GM19397 (cell line): ENCODE results near the gene PSME3.
A peak's percentile ranks its signal among the peaks of the same experiment; 100 is the strongest.

ENCODE experiments used
- ATAC-seq: cut with Tn5 transposase; IDR thresholded peaks from one replicate; pipeline ENCODE4 v1.9.1; 2021; ENCODE audit warnings: mild to moderate bottlenecking, moderate library complexity; ENCODE audit not compliant: unreplicated experiment

Gene PSME3, protein sequence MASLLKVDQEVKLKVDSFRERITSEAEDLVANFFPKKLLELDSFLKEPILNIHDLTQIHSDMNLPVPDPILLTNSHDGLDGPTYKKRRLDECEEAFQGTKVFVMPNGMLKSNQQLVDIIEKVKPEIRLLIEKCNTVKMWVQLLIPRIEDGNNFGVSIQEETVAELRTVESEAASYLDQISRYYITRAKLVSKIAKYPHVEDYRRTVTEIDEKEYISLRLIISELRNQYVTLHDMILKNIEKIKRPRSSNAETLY

DNA sequence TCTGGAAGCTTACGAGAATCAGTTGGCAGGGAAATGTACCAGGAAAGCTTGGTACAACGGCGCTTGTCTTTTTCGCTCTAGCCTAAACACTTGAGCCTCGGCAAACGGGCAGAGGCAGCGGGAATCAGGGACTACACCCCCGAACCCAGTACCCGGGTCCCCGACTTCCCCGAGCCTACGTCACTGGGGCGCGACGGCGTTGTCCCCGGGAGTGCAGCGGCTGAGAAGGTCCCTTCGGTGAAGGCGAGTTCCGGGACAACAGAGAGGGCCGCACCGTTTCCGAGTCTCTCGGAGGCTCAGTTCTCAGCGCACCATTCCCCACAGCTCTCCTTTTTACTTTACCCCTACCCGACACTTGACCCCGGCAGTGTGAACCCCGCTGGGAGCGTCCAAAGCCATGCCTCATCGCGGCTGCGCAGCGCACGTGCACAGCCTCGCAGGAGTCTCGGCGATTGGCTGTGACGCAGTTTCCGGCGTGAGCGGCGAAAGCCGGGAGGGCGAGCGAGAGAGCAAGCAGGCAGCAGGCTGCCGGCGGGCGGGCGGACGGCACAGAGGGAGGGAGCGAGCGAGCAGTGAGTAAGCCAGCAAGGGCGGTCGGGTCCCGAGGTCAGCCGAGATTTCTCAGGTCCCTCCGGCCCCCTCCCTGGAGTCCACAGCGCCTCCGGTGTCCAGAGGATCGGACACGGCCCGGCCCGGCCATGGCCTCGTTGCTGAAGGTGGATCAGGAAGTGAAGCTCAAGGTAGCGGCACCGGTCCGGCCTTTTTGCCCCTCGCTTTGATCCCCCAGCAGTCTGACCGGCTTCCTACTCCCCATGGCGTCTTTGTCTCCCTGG, at the start of gene PSME3:
TSS of gene PSME3 (plus strand) at position 464 of the 833 bp plus-strand sequence. CDS start at position 699, 235 bp downstream.
- ATAC-seq, result peak; percentile 92

DNA sequence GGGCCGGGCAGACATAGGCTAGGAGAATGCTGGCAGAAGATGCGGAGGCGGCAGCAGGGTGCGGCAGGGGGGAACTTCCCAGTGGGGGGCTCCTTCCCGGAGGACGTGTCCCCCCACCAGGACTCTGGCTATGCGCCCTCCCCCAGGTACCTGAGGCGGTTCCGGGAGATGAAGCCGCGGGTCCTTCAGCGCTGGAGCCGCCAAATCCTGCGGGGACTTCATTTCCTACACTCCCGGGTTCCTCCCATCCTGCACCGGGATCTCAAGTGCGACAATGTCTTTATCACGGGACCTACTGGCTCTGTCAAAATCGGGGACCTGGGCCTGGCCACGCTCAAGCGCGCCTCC, 49.4 kb upstream of the PSME3 start:
- no peak for ATAC-seq

DNA sequence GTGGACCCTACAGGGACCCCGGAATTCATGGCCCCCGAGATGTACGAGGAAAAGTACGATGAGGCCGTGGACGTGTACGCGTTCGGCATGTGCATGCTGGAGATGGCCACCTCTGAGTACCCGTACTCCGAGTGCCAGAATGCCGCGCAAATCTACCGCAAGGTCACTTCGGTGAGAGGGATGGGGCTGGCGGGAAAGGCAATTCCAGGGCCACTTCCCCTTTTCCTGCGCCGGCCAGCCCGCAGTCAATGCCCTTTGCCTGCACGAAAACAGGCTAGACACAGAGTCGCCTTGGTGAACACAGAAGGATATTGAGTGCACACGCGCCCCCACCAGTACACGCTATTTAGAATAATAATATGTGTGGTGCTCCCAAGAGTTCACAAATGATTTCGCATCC, 48.8 kb upstream of the PSME3 start:
- ATAC-seq, result no peak

DNA sequence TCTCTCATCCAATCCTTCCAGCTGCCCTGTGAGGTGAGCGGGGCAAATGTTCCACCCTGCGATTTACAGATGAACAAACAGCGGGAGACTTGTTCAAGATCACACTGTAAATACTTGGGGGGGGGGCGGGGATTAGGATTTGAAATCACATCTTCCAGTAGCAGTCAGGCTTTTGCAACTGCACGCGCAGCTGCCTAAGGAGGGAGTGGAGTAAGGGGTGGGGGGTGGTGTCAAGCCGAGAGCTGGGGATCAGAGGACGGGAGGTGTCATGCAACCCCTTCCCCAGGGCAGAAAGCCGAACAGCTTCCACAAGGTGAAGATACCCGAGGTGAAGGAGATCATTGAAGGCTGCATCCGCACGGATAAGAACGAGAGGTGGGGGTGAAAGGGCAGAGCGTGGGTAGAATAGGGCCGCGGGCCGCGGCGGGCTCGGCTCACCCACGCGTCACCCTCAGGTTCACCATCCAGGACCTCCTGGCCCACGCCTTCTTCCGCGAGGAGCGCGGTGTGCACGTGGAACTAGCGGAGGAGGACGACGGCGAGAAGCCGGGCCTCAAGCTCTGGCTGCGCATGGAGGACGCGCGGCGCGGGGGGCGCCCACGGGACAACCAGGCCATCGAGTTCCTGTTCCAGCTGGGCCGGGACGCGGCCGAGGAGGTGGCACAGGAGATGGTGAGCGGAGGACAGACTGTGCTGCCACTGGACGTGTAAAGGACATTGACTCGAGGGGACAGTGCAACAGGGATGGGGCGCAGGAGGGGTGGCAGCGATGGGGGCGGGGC, 48.2 kb upstream of the PSME3 start:
- ATAC-seq, result no peak

DNA sequence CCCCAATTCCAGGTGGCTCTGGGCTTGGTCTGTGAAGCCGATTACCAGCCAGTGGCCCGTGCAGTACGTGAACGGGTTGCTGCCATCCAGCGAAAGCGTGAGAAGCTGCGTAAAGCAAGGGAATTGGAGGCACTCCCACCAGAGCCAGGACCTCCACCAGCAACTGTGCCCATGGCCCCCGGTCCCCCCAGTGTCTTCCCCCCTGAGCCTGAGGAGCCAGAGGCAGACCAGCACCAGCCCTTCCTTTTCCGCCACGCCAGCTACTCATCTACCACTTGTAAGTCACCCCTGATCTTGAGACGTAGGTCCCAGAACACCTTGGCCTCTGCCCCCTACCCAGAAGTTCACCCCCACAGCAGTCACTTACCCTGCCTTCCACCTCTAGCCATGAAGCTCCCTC, 45.9 kb upstream of the PSME3 start:
- ATAC-seq, result no peak

DNA sequence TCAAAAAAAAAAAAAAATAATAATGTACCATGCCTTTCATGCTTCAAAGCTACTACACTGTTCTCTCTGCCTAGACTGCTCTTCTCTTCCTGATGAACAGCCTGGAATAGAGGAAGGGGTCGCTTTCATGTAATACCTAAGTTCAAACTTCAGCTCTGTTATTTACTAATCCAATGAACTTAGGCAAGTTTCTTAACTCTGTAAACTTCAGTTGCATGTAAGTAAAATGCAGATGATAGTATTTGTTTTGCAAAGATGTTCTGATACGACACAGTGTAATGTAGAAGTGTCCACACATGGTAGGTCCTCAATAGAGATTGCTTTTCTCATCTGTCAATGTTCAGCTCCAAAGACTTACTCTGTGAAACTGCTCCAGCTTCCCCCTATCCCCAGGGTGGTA, 41.2 kb upstream of the PSME3 start:
- no peak for ATAC-seq

DNA sequence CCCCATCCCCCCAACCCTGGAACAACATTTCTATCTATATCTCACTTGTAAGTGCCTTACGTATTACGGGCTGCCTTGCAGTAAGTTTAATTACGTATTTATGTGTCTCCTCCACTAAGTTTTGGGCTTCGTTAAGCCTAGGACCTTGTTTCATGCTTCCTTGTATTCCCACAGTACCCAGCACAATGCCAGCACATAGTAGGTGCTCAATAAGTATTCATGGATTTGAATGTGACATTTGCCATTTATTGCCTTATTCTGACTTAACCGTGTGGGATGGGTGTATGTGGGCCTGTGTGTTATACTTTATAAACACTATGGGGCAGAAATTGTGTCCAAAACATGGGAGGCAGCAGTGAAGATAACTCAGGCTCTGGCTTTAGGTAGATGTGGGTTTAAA, 40.7 kb upstream of the PSME3 start:
- ATAC-seq, result no peak

DNA sequence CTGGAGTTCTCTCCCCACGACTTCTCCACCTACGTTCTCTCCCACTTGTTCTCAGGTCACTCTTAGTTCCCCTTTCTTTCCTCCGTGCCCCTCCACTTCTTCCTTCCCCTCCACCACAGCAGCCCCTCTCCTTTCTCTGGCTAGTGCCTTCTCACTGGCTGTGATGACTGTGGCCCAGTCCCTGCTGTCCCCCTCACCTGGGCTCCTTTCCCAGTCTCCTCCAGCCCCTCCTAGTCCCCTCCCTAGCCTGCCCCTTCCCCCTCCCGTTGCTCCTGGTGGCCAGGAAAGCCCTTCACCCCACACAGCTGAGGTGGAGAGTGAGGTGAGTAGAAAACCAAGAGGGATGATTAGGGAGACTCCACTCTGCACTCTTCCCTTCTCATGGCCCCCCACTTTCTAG, 38.1 kb upstream of the PSME3 start:
- no peak for ATAC-seq

DNA sequence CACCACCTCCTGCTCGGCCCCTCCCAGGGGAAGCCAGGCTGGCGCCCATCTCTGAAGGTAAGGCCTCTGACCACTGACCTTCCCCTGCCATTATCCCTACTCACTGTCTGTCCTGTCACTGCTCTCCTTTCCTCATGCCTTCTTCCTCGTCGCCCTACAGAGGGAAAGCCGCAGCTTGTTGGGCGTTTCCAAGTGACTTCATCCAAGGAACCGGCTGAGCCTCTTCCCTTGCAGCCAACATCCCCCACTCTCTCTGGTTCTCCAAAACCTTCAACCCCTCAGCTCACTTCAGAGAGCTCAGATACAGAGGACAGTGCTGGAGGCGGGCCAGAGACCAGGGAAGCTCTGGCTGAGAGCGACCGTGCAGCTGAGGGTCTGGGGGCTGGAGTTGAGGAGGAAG, 37.7 kb upstream of the PSME3 start:
- ATAC-seq, result no peak

DNA sequence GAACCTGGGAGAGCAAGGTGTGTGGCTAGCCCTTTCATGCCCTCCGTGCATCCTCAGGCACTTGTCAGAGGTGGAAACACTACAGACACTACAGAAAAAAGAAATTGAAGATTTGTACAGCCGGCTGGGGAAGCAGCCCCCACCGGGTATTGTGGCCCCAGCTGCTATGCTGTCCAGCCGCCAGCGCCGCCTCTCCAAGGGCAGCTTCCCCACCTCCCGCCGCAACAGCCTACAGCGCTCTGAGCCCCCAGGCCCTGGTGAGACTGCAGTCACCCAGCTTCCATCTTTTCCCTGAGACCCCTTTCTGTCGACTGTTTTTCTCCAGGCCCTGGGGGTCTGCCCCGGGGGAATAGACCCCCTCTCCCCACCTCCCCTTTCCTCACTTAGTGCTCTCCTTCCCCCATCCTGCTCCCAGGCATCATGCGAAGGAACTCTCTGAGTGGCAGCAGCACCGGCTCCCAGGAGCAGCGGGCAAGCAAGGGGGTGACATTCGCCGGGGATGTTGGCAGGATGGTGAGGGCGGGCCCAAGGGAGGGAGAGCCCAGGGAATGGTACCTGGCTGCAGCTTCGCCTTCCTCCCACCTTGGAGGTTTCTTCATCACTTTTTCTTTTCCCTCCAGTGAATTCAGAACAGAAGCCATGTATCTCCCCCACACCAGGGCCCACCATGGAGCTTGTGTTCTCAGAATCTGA, 37.0 kb upstream of the PSME3 start:
- ATAC-seq, result no peak

DNA sequence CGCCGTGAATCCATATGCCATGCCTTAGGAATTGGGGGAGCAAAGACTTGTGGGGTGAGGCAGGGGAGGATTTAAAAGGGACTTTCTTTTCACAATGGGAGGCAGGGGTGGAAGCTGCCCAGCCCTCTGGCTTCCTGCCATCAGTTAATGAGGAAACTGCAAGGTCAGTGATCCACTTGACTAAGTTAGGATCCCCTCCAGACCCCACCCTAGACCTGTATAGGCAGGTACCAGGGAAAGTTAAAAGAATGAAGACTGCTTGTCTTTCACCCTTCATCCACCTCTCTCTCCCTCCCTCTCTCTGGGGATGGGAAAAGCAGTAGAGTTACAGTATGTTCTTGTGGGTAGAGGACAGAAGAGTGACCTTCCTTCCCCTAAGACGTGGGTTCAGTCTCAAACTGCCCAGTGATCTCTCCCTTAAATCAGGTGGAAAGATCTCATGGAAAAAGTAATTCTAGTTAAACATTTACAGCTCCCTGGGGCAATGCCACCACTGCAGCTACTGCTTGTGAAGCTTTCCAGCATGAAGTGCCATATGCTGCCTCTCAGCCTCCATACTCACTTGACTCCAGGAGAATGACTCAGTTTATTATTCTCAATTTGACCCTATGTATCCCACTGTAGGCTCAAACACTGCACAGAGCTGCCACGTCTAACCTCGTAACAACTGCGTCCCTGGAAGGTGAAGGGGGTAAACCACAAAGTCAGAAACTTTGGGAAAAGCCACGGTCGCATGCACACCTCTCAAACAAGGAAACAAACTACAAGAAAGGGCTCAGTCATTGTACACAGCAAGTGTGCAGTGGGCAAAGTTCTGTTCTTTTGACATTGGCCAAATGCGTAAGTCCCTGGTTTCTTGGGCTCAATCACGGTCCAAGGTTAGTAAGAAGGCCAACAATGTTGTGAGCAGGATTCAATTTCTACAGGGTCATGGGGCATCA, 35.9 kb upstream of the PSME3 start:
- ATAC-seq, result no peak

DNA sequence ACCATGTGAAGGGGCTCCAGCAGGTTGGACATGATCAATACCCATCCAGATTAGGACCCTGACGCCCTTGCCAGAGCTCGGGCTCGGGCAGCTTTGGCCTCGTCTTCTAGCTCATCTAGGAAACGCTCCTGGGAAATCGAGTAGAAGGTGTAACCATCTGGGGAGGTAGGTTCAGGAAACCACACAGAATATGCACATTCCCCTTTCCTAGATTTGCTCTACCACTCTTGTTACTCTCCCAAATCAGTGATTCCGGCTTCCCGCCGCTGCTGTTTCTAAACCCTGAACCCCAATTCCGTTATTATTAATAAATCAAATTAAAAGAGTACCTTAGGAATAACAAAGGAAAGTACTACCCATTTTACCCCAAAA, 35.2 kb upstream of the PSME3 start:
- no peak for ATAC-seq

DNA sequence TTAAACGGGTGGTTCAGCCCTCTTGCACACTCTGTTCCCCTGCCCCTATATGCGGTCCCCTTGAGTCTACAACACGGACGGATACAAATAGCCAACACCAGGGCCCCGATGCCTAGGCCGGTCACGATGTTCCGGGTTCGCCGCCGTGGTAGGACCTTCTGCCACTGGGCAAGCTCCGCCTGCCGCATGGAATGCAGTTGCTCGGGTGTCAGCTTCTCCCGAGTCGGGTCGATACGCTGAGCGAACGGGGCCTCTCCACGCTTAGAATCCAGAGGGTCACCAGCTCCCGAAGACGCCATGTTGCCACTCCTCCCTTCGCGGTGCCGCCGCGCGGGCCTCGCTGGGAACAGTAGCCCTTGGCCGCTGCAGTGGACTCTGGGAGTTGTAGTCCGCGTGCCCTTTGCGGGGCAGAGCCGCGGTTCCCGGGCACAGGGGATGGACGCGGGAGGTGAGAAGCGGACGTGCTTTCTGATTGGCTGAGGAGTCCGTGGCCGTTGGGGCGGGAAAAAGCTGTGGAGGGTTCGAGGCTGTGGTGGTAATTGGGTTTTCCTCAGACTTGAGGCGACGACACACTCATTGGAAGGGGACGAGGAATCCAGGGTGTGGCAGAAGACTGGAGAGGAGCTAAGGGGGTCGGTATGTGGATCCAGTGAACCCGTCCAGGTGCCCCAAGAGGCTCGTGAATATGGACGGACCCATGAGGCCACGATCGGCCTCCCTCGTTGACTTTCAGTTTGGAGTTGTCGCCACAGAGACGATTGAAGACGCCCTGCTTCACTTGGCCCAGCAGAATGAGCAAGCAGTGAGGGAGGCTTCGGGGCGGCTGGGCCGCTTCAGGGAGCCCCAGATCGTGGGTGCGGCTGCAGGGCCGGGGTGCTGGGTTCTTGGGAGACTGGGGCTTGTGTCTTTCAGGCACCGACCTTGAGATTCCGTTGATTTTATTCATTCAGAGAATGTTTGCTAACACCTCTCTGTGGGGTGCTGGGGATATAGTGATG, 34.5 kb upstream of the PSME3 start, which contains the start of the genes CNTD1 and COA3:
TSS of gene CNTD1 (plus strand) at position 479 of the 998 bp plus-strand sequence. CDS start at position 686, 207 bp downstream.
TSS of gene COA3 (minus strand) at position 322 of the 998 bp plus-strand sequence. CDS start at position 299, 23 bp downstream.
- ATAC-seq, result peak; percentile 80

DNA sequence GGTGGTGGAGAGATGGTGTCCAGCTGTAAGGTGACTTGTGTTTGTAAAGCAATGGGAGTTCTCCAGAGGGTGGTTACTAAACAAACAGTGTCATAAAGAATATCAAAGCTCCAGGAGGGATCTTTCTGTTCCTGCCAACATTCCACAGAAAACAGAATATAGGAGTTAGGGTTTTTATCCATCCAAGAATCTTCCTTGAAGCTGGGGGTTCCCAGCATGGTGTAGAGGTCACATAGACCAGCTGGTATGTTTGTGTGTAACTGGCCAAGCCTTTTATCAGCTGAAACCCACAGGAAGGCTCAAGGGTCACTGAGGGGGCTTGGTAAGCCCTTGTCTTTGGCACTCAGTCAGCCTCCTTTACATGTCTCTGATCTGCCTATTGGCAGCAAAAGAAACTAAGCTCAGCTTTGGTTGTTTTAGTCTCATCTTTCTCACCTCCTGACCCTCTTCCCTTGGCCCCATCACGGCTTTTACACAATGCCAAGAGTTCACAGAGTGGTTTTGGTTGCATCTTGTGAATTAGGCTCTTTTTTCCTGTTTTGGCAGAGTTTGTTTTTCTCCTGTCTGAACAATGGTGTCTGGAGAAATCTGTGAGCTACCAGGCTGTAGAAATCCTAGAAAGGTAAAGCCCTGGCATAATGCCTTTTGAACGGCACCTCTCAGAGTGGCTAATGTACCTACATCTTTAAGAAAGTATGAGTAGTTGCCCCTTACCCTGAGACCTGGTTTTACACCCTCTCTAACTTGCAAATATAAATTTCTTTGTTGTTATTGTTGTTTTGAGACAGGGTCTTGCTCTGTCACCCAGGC, 29.9 kb upstream of the PSME3 start:
- no peak for ATAC-seq

DNA sequence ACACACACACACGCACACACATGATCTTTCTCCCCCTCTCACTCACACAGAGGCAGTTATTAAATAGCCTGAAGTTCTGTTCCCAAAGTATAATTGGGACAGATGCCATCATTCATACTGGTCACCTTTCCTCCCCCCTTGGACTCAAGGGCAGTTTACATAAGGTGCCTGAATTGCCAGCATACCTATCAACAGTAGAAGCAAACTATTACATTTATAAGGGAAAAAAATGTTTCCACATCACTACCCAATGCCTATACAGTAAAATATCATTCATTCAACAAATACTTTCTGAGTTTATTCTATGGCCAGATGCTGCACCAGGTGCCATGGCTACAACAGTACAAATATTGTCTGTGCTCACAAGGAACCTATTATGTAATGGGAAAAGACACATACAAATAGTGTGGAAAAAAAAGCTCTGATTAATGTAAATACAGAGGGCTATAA, 28.3 kb upstream of the PSME3 start:
- ATAC-seq, result no peak

DNA sequence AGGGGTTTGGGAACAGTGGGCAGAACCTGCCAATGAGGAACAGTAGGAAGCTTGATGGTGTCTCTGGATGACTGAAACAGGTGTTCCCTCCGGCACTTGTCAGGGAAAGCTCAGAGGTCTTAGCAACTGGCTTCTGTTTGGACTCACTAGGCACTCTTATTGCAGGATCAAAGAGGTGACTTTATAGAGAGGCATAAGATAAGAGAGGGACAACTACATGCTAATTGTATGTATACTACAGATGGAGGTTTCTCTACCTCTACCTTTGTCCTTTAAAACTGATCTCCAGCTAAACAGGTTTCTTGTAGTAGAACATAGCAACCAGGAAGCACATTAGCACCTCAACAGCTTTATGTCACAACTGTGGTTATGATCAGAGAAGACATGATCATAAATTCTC, 26.9 kb upstream of the PSME3 start:
- no peak for ATAC-seq

DNA sequence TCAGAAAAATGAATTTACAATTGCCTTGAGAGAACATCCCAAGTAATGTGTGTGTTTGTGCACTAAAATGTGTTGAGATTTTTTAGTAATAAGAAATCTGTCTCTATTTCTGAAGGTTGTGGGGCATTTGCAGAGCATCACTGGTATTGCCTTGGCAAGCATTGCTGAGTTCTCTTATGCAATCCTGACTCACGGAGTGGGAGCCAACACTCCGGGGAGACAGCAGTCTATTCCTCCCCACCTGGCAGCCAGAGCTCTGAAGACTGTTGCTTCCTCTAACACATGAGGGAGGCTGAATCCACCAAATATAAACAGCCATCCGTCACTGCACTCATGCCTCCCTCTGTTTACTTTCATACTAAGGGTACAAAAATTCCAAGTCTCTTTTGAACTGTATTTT, 23.9 kb upstream of the PSME3 start:
- ATAC-seq, result no peak
